ENCODE data around the gene PDLIM7.
A peak's percentile ranks its signal among the peaks of the same experiment; 100 is the strongest.

DNA sequence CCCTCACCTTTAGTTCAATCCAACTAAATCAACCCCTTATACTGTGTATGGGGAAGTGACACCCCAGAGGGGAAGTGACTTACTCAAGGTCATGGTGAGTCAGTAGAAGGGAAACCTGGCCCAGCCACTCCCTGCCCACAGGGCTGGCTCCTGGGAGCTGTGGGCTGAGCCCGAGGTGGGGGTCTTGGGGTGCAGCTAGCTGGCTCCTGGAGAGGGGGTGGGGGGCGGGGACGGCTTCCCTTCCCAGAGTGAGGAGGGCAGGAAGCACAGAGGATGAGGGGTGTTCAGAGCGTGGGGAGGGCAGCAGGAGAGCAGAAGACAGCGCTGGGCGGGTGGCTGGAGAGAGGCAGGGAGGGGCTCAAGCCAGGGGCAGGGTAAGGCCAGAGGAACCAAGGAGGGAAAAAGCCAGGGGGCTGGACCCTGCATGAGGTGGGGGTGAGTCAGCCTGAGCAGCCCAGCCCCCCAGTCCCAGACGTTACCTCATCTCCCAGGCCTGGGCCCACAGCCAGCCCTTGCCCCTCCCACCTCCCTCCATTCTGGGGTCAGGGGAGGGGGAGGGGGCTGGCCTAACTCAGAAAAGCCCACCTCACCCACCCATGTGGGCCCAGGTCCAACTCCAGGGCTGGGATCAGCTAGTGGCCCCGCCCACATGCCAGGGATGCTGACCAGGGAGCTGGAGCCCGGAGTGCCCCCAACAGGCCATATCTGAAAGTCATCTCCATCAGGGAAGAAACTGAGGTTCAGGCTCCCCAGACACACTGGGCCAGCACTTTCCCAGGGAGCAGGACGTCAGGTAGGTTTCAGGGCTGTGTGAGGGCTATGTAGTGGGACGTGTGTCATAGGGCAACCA is 2.8 kb downstream of the PDLIM7 start:
- peak in 1 of 4 experiments; percentile 28 for TF ChIP-seq CTCF (IDR thresholded peaks at IDR 0.05)
- no peak for TF ChIP-seq POLR2A (IDR thresholded peaks at IDR 0.05)
- peak in 1 of 4 donors; percentile 35 for TF ChIP-seq EP300 (IDR thresholded peaks at IDR 0.05)
- peak; percentile 13 to 54 (median 36) for TF ChIP-seq POLR2AphosphoS5 (IDR thresholded peaks at IDR 0.05)
